Prostate gland (tissue), 2 donors: ENCODE results near the gene MRPS5. TPM values are rescaled to one million over a fixed set of nuclear protein-coding genes. Genes with fewer than 3 reads are reported as not detected.

Experiments used
- DNase-seq: peaks from one replicate; pipeline ENCODE4 v3.0.0-alpha.2; 2019; ENCODE audit warnings: low spot score
- H3K27ac ChIP-seq, 2 donors: fragments of 200-600 bp; sonication (generic); 2 replicates each; pipeline ENCODE4 v1.5.1; 2017 to 2019
- H3K27me3 ChIP-seq: fragments of 200-600 bp; sonication (generic); replicated peaks from 2 replicates; pipeline ENCODE4 v1.5.1; 2019; ENCODE audit not compliant: insufficient read depth
- H3K36me3 ChIP-seq, 2 donors: fragments of 200-600 bp; sonication (generic); 1 replicate in 1 of 2; 2 replicates in 1 of 2; pipeline versions ENCODE4 v1.5.1 to v1.8.1; 2017 to 2019
- H3K4me1 ChIP-seq: fragments of 200-600 bp; sonication (generic); replicated peaks from 2 replicates; pipeline ENCODE4 v1.5.1; 2019
- H3K4me3 ChIP-seq, 2 donors: fragments of 200-600 bp; sonication (generic); 2 replicates each; pipeline ENCODE4 v1.5.1; 2017 to 2019
- H3K9me3 ChIP-seq: fragments of 200-600 bp; sonication (generic); 2 replicates; pipeline ENCODE4 v1.5.1; 2017
- POLR2A ChIP-seq: fragments of 450-650 bp; IDR thresholded peaks from one replicate; pipeline ENCODE4 v1.6.1; 2016; ENCODE audit warnings: antibody characterized with exemption, mild to moderate bottlenecking
- POLR2AphosphoS5 ChIP-seq: sonication (generic); formaldehyde crosslinking; IDR thresholded peaks from one replicate; pipeline ENCODE4 v1.6.1; 2017; ENCODE audit warnings: antibody characterized with exemption
- WGBS: methylation state at CpG from one replicate; pipeline ENCODE4 v1.1.5; 2018; 5-methylcytosine and 5-hydroxymethylcytosine counted together
- intact Hi-C: fragments of 100-400 bp; cut with DNase I; formaldehyde crosslinking; loops from one replicate; pipeline ENCODE4 v1.14.2; 2022
- total RNA-seq, 2 donors: library from RNA; depleted of rRNA; stranded (reverse); fragments of >200 nt; gene quantifications; one replicate each; pipeline ENCODE4 v1.1.0, GENCODE V29; 2016
- TF ChIP-seq, protein P1 (sequence below), 4 experiments: fragments of 200-600 bp in 2 of 4; fragments of 450-650 bp in 2 of 4; sonication (generic) in 2 of 4; IDR thresholded peaks; 1 replicate in 3 of 4; 2 replicates in 1 of 4; pipeline ENCODE4 v1.5.1; 2016 to 2019; ENCODE audit warnings: antibody characterized with exemption in 4 of 4, mild to moderate bottlenecking in 2 of 4, moderate library complexity in 2 of 4

The MRPS5 gene
- 10 to 100 TPM; 35.0 to 49.9 TPM for total RNA-seq

GRCh38 chr2:95121407-95122196 lies at the start of gene MRPS5:
MRPS5 (minus strand) TSS chr2:95121808; CDS start chr2:95121791, 17 bp downstream.
- Histone ChIP-seq H3K9me3 (no peaks in the 10 kb centered on the region), H3K27me3 (no peaks in the 10 kb centered on the region), H3K4me3 (peak within 1 kb of the TSS; percentile 92 to 99), H3K27ac (peak within 1 kb of the TSS; percentile 90 to 95), H3K36me3 (no peaks in the 10 kb centered on the region), H3K4me1 (no peaks in the 10 kb centered on the region)
- DNase-seq = peak; percentile 78
- no peak for TF ChIP-seq POLR2AphosphoS5
- TF ChIP-seq POLR2A = peak; percentile 77
- intact Hi-C loops = no loop called here
- WGBS = 0% methylated on average over 65 of the region's 86 CpGs

DNA sequence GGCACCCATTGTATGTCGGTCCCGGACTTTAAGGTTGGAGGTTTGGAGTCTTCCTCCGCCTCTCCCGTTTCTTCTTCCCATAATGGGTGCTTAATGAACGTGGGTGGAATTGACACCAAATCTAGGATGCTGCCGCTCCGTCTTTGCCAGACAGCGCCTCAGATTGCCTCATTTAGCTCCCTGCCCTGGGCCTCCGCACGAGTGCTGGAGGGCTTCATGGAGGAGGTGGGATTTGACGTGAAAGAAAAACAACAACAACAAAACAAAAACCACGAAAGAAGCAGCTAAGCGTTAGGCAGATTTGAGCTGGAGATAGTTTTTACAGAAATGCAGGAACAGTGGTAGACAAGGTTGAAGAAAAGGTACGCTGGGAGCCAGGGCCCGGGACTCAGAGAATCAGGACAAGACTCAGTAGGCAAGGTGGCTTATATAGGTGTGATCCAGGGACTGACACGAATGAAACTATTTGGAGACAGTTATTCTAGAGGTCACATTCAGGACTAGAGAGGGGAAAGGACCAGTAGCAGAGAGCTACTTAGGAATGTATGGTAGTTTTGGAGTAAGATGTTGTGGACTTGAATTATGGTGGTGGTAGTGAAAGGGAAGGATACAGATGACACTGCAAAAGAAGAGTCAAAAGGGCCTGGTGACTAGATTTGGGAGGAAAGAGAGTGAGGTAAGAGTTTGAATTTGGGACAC lies 44.6 kb upstream of the MRPS5 start:
- 7% methylated on average over 16 of the region's 16 CpGs for WGBS
- intact Hi-C loops = loop anchor here (5.0 kb wide), 1 partner anchor 41 kb away; the partner anchor contains the start of gene ZNF892
- Histone ChIP-seq H3K27me3 (no peaks in the 10 kb centered on the region), H3K36me3 (no peaks in the 10 kb centered on the region), H3K4me3 (peak overlapping the region; percentile 64 to 81), H3K27ac (peak overlapping the region; percentile 84 to 91), H3K4me1 (peaks cover 3% of the 10 kb centered on the region), H3K9me3 (no peaks in the 10 kb centered on the region)
- DNase-seq = no peak
- no peak for TF ChIP-seq POLR2A
- no peak for TF ChIP-seq POLR2AphosphoS5
- TF ChIP-seq, protein P1, sequence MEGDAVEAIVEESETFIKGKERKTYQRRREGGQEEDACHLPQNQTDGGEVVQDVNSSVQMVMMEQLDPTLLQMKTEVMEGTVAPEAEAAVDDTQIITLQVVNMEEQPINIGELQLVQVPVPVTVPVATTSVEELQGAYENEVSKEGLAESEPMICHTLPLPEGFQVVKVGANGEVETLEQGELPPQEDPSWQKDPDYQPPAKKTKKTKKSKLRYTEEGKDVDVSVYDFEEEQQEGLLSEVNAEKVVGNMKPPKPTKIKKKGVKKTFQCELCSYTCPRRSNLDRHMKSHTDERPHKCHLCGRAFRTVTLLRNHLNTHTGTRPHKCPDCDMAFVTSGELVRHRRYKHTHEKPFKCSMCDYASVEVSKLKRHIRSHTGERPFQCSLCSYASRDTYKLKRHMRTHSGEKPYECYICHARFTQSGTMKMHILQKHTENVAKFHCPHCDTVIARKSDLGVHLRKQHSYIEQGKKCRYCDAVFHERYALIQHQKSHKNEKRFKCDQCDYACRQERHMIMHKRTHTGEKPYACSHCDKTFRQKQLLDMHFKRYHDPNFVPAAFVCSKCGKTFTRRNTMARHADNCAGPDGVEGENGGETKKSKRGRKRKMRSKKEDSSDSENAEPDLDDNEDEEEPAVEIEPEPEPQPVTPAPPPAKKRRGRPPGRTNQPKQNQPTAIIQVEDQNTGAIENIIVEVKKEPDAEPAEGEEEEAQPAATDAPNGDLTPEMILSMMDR (IDR thresholded peaks at IDR 0.05) = no peak

DNA sequence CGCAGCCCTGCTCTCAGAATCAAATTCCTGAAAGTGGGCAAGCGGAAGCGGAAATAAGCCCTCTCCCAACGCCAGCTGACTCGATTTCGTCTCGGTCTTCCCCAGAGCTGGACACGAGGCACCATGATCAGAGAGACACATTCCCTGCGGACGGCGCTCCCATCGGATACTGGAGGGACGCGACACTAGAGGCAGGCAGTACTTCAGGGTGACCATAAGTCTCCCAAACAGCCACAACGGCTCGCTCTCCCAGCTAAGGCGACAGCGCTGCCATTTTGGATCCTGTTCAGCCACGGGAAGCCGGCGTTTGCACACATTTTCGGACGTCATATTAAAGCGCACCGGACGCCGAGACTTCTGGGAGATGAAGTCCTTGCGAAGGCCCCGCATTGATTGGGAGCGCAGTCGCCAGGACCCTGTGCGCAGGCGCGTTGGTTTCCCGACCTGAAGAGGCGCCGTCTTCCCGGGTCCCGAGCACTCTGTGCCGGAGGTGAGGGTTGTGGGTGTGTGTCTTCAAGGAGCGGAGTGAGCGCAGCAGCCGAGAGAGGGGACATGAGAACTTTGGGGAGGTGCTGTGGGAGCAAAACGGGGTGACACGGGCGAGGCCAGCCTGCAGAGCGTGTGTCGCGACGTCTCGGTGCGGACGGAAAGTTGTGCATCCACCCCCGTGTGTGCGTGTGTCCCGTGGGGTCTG lies 43.9 kb upstream of the MRPS5 start, which contains the start of gene ZNF2:
Gene ZNF2 (plus strand): TSS at position 439 of the 694 bp plus-strand sequence. CDS start 10,418 bp downstream, outside the sequence.
- under 1% methylated on average over 51 of the region's 56 CpGs for WGBS
- H3K4me1 ChIP-seq = peaks cover 3% of the 10 kb centered on the region
- peak within 1 kb of the TSS; percentile 64 to 81 for H3K4me3 ChIP-seq
- TF ChIP-seq POLR2A (peak; percentile 54), POLR2AphosphoS5 (peak; percentile 98)
- TF ChIP-seq, protein P1 (IDR thresholded peaks at IDR 0.05) = peak in 2 of 4 experiments; percentile 24 to 37
- DNase-seq = peak; percentile 98
- H3K27me3 ChIP-seq = no peaks in the 10 kb centered on the region
- no peaks in the 10 kb centered on the region for H3K9me3 ChIP-seq
- peak within 1 kb of the TSS; percentile 84 to 91 for H3K27ac ChIP-seq
- intact Hi-C loops = loop anchor here (5.0 kb wide), 1 partner anchor 42 kb away; the partner anchor contains the start of gene ZNF892
- H3K36me3 ChIP-seq = no peaks in the 10 kb centered on the region

- intact Hi-C loops = loop anchor here (5.0 kb wide), 1 partner anchor 42 kb away; the partner anchor contains the start of gene ZNF892
- no peaks in the 10 kb centered on the region for H3K27me3 ChIP-seq
- DNase-seq = no peak
- H3K4me3 ChIP-seq = peak overlapping the region; percentile 64 to 81
- H3K27ac ChIP-seq = peak overlapping the region; percentile 84 to 91
- H3K4me1 ChIP-seq = peaks cover 3% of the 10 kb centered on the region
- H3K9me3 ChIP-seq = no peaks in the 10 kb centered on the region
- H3K36me3 ChIP-seq = no peaks in the 10 kb centered on the region
- no peak for TF ChIP-seq POLR2AphosphoS5
- TF ChIP-seq, protein P1 (IDR thresholded peaks at IDR 0.05) = no peak
- WGBS = under 1% methylated on average over 9 of the region's 9 CpGs
Observed at GRCh38 chr2:95165030-95165370, 43.4 kb upstream of the MRPS5 start.
